ENCODE measurements around the gene MYO1H. TPM values are rescaled to one million over a fixed set of nuclear protein-coding genes. Genes with fewer than 3 reads are reported as not detected.
A peak's percentile ranks its signal among the peaks of the same experiment; 100 is the strongest.
"Not testable (repeated sequence)": the region's sequence is repeated elsewhere in the genome, so short reads cannot be mapped to it uniquely, and the experiment has no call there.

MYO1H gene
- total and polyA plus RNA-seq, 5 donors from 2014 or later: 0.14 TPM; not detected in 4

- Mint-ChIP-seq H3K27ac (no peak overlapping the region), H3K4me3 (no peak overlapping the region), H3K36me3 (peaks cover 3% of the 10 kb centered on the region), H3K4me1 (peaks cover 7 to 14% (median 9%) of the 10 kb centered on the region in 4 donors), H3K27me3 (no peaks in the 10 kb centered on the region), H3K9me3 (no peaks in the 10 kb centered on the region)
- Histone ChIP-seq H3K27me3 (ENCODE audit: control insufficient read depth, insufficient read depth, low read length) (no peaks in the 10 kb centered on the region), H3K27ac (ENCODE audit: insufficient read depth, low read length, poor library complexity, severe bottlenecking) (no peak overlapping the region), H3K9me3 (ENCODE audit: control insufficient read depth in 2 of 2, low read length in 2 of 2) (no peaks in the 10 kb centered on the region), H3K36me3 (ENCODE audit: control insufficient read depth, insufficient read depth, low read length) (no peaks in the 10 kb centered on the region), H3K4me1 (ENCODE audit: control insufficient read depth, insufficient read depth, low read length, poor library complexity, severe bottlenecking) (peaks cover 8% of the 10 kb centered on the region), H3K4me3 (ENCODE audit: low read depth, low read length) (no peak overlapping the region)
- ATAC-seq (ENCODE audit: low read depth in 2 of 2) (no peak), DNase-seq (no peak)
Measured at GRCh38 chr12:109435428-109436187, 87.9 kb downstream of the MYO1H start.

- H3K4me3 ChIP-seq (ENCODE audit: low read depth, low read length): no peak overlapping the region
- Mint-ChIP-seq H3K9me3 (no peaks in the 10 kb centered on the region), H3K27me3 (no peaks in the 10 kb centered on the region), H3K4me1 (peaks cover 7 to 14% (median 9%) of the 10 kb centered on the region in 4 donors), H3K36me3 (peaks cover 3% of the 10 kb centered on the region), H3K27ac (no peak overlapping the region), H3K4me3 (no peak overlapping the region)
- no peak overlapping the region for H3K27ac ChIP-seq (ENCODE audit: insufficient read depth, low read length, poor library complexity, severe bottlenecking)
- H3K4me1 ChIP-seq (ENCODE audit: control insufficient read depth, insufficient read depth, low read length, poor library complexity, severe bottlenecking): peaks cover 8% of the 10 kb centered on the region
- ATAC-seq (ENCODE audit: low read depth in 2 of 2) (no peak), DNase-seq (no peak)
- H3K36me3 ChIP-seq (ENCODE audit: control insufficient read depth, insufficient read depth, low read length): no peaks in the 10 kb centered on the region
- no peaks in the 10 kb centered on the region for H3K27me3 ChIP-seq (ENCODE audit: control insufficient read depth, insufficient read depth, low read length)
- H3K9me3 ChIP-seq (ENCODE audit: control insufficient read depth in 2 of 2, low read length in 2 of 2): no peaks in the 10 kb centered on the region
Measured at GRCh38 chr12:109436188-109436560, 88.5 kb downstream of the MYO1H start.

GRCh38 chr12:109439181-109439580, 91.5 kb downstream of the MYO1H start:
- Mint-ChIP-seq H3K4me1 (peaks cover 0 to 3% (median 0%) of the 10 kb centered on the region in 4 donors), H3K9me3 (no peaks in the 10 kb centered on the region), H3K36me3 (peaks cover 3% of the 10 kb centered on the region), H3K4me3 (no peak overlapping the region), H3K27me3 (no peaks in the 10 kb centered on the region), H3K27ac (no peak overlapping the region)
- no peaks in the 10 kb centered on the region for H3K9me3 ChIP-seq (ENCODE audit: control insufficient read depth in 2 of 2, low read length in 2 of 2)
- H3K36me3 ChIP-seq (ENCODE audit: control insufficient read depth, insufficient read depth, low read length): peaks cover 1% of the 10 kb centered on the region
- no peak for ATAC-seq (ENCODE audit: low read depth in 2 of 2)
- H3K27ac ChIP-seq (ENCODE audit: insufficient read depth, low read length, poor library complexity, severe bottlenecking): no peak overlapping the region
- H3K4me3 ChIP-seq (ENCODE audit: low read depth, low read length): no peak overlapping the region
- no peak for DNase-seq
- H3K27me3 ChIP-seq (ENCODE audit: control insufficient read depth, insufficient read depth, low read length): no peaks in the 10 kb centered on the region
- H3K4me1 ChIP-seq (ENCODE audit: control insufficient read depth, insufficient read depth, low read length, poor library complexity, severe bottlenecking): no peaks in the 10 kb centered on the region

- H3K27me3 ChIP-seq (ENCODE audit: control insufficient read depth, insufficient read depth, low read length); H3K27ac Mint-ChIP-seq; H3K9me3 ChIP-seq (ENCODE audit: control insufficient read depth in 2 of 2, low read length in 2 of 2); H3K27ac ChIP-seq (ENCODE audit: insufficient read depth, low read length, poor library complexity, severe bottlenecking); H3K4me3 ChIP-seq (ENCODE audit: low read depth, low read length); H3K36me3 Mint-ChIP-seq; H3K4me3 Mint-ChIP-seq; DNase-seq; ATAC-seq (ENCODE audit: low read depth in 2 of 2); H3K36me3 ChIP-seq (ENCODE audit: control insufficient read depth, insufficient read depth, low read length); H3K4me1 Mint-ChIP-seq; H3K27me3 Mint-ChIP-seq; H3K9me3 Mint-ChIP-seq; H3K4me1 ChIP-seq (ENCODE audit: control insufficient read depth, insufficient read depth, low read length, poor library complexity, severe bottlenecking): not testable (repeated sequence)
Measured at GRCh38 chr12:109439951-109440350, 92.3 kb downstream of the MYO1H start.

GRCh38 chr12:109440851-109441490, 93.3 kb downstream of the MYO1H start:
- Mint-ChIP-seq H3K4me1 (peaks cover 0 to 3% (median 0%) of the 10 kb centered on the region in 4 donors), H3K27me3 (no peaks in the 10 kb centered on the region), H3K27ac (no peak overlapping the region), H3K36me3 (peaks cover 11% of the 10 kb centered on the region), H3K9me3 (no peaks in the 10 kb centered on the region), H3K4me3 (no peak overlapping the region)
- no peak overlapping the region for H3K27ac ChIP-seq (ENCODE audit: insufficient read depth, low read length, poor library complexity, severe bottlenecking)
- DNase-seq (no peak), ATAC-seq (ENCODE audit: low read depth in 2 of 2) (no peak)
- H3K9me3 ChIP-seq (ENCODE audit: control insufficient read depth in 2 of 2, low read length in 2 of 2): no peaks in the 10 kb centered on the region
- H3K36me3 ChIP-seq (ENCODE audit: control insufficient read depth, insufficient read depth, low read length): peaks cover 7% of the 10 kb centered on the region
- no peaks in the 10 kb centered on the region for H3K27me3 ChIP-seq (ENCODE audit: control insufficient read depth, insufficient read depth, low read length)
- no peaks in the 10 kb centered on the region for H3K4me1 ChIP-seq (ENCODE audit: control insufficient read depth, insufficient read depth, low read length, poor library complexity, severe bottlenecking)
- H3K4me3 ChIP-seq (ENCODE audit: low read depth, low read length): no peak overlapping the region

- Histone ChIP-seq H3K36me3 (ENCODE audit: control insufficient read depth, insufficient read depth, low read length) (peaks cover 25% of the 10 kb centered on the region), H3K4me3 (ENCODE audit: low read depth, low read length) (no peak overlapping the region), H3K4me1 (ENCODE audit: control insufficient read depth, insufficient read depth, low read length, poor library complexity, severe bottlenecking) (no peaks in the 10 kb centered on the region), H3K27me3 (ENCODE audit: control insufficient read depth, insufficient read depth, low read length) (no peaks in the 10 kb centered on the region), H3K27ac (ENCODE audit: insufficient read depth, low read length, poor library complexity, severe bottlenecking) (no peak overlapping the region), H3K9me3 (ENCODE audit: control insufficient read depth in 2 of 2, low read length in 2 of 2) (no peaks in the 10 kb centered on the region)
- H3K27me3 Mint-ChIP-seq: no peaks in the 10 kb centered on the region
- no peak for ATAC-seq (ENCODE audit: low read depth in 2 of 2)
- H3K4me1 Mint-ChIP-seq: peaks cover 0 to 3% (median 0%) of the 10 kb centered on the region in 4 donors
- H3K27ac Mint-ChIP-seq: peak overlapping the region in 1 of 3 donors; percentile 21
- H3K9me3 Mint-ChIP-seq: no peaks in the 10 kb centered on the region
- H3K4me3 Mint-ChIP-seq: no peak overlapping the region
- H3K36me3 Mint-ChIP-seq: peaks cover 12% of the 10 kb centered on the region
- DNase-seq: no peak
Measured at GRCh38 chr12:109443794-109444193, 96.1 kb downstream of the MYO1H start.

GRCh38 chr12:109444259-109444658, 96.6 kb downstream of the MYO1H start:
- Histone ChIP-seq H3K27me3 (ENCODE audit: control insufficient read depth, insufficient read depth, low read length) (no peaks in the 10 kb centered on the region), H3K9me3 (ENCODE audit: control insufficient read depth in 2 of 2, low read length in 2 of 2) (no peaks in the 10 kb centered on the region), H3K36me3 (ENCODE audit: control insufficient read depth, insufficient read depth, low read length) (peaks cover 27% of the 10 kb centered on the region), H3K27ac (ENCODE audit: insufficient read depth, low read length, poor library complexity, severe bottlenecking) (no peak overlapping the region), H3K4me1 (ENCODE audit: control insufficient read depth, insufficient read depth, low read length, poor library complexity, severe bottlenecking) (no peaks in the 10 kb centered on the region), H3K4me3 (ENCODE audit: low read depth, low read length) (no peak overlapping the region)
- DNase-seq: no peak
- Mint-ChIP-seq H3K4me1 (peaks cover 0 to 3% (median 0%) of the 10 kb centered on the region in 4 donors), H3K27me3 (no peaks in the 10 kb centered on the region), H3K4me3 (no peak overlapping the region), H3K36me3 (peaks cover 16% of the 10 kb centered on the region), H3K27ac (peak overlapping the region in 1 of 3 donors; percentile 21), H3K9me3 (no peaks in the 10 kb centered on the region)
- ATAC-seq (ENCODE audit: low read depth in 2 of 2): no peak

GRCh38 chr12:109445191-109445609, 97.5 kb downstream of the MYO1H start:
- H3K27me3 ChIP-seq (ENCODE audit: control insufficient read depth, insufficient read depth, low read length): no peaks in the 10 kb centered on the region
- Mint-ChIP-seq H3K4me1 (peaks cover 0 to 3% (median 0%) of the 10 kb centered on the region in 4 donors), H3K9me3 (no peaks in the 10 kb centered on the region), H3K27ac (peak overlapping the region in 1 of 3 donors; percentile 16), H3K27me3 (no peaks in the 10 kb centered on the region), H3K36me3 (peaks cover 22% of the 10 kb centered on the region), H3K4me3 (no peak overlapping the region)
- no peak overlapping the region for H3K4me3 ChIP-seq (ENCODE audit: low read depth, low read length)
- H3K36me3 ChIP-seq (ENCODE audit: control insufficient read depth, insufficient read depth, low read length): peaks cover 36% of the 10 kb centered on the region
- no peak for DNase-seq
- no peak overlapping the region for H3K27ac ChIP-seq (ENCODE audit: insufficient read depth, low read length, poor library complexity, severe bottlenecking)
- no peaks in the 10 kb centered on the region for H3K9me3 ChIP-seq (ENCODE audit: control insufficient read depth in 2 of 2, low read length in 2 of 2)
- H3K4me1 ChIP-seq (ENCODE audit: control insufficient read depth, insufficient read depth, low read length, poor library complexity, severe bottlenecking): no peaks in the 10 kb centered on the region
- no peak for ATAC-seq (ENCODE audit: low read depth in 2 of 2)

Data from CD4-positive, CD25-positive, alpha-beta regulatory T cell (primary cell).